Fibroblast of skin of back (primary cell): ENCODE results near the gene DCAF5. TPM values are rescaled to one million over a fixed set of nuclear protein-coding genes. Genes with fewer than 3 reads are reported as not detected.
"Not testable (repeated sequence)": the region's sequence is repeated elsewhere in the genome, so short reads cannot be mapped to it uniquely, and the experiment has no call there.

Source experiments
- DNase-seq: peaks from one replicate; pipeline ENCODE4 v3.0.0-alpha.2; 2013
- polyA plus RNA-seq, 2 experiments: library from polyadenylated mRNA; unstranded; fragments of 120-200 nt; gene quantifications; one replicate each; pipeline ENCODE4 v1.2.1, GENCODE V29; 2013; ENCODE audit not compliant: insufficient read length in 2 of 2

Gene DCAF5
- 25.8 TPM for polyA plus RNA-seq (2013, experiment 1 of 2; ENCODE audit: insufficient read length)
- 30.8 TPM for polyA plus RNA-seq (2013, experiment 2 of 2; ENCODE audit: insufficient read length)

GRCh38 chr14:69152902-69153151 lies at the start of gene DCAF5:
TSS of gene DCAF5 (minus strand) at chr14:69153119. CDS start at chr14:69152978, 141 bp downstream.
- DNase-seq, result no peak

DNA sequence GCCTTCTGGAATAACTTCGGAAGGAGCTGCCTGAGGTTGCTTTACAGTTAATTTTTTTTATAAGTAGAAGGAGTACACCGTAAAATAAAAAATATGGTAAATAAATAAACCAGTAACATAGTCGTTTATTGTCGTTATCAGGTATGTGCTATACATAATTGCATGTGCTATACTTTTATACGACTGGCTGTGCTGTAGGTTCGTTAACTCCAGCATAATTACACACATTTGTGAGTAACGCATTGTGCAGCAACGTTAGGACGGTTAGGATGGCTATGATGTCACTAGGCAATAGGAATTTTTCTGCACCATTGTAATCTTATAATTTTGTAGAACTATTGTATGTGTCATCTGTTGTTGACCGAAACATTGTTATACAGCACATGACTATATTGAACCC lies 46.9 kb upstream of the DCAF5 start:
- no peak for DNase-seq

GRCh38 chr14:69193721-69194120 lies 40.8 kb upstream of the DCAF5 start:
- DNase-seq, result no peak

DNA sequence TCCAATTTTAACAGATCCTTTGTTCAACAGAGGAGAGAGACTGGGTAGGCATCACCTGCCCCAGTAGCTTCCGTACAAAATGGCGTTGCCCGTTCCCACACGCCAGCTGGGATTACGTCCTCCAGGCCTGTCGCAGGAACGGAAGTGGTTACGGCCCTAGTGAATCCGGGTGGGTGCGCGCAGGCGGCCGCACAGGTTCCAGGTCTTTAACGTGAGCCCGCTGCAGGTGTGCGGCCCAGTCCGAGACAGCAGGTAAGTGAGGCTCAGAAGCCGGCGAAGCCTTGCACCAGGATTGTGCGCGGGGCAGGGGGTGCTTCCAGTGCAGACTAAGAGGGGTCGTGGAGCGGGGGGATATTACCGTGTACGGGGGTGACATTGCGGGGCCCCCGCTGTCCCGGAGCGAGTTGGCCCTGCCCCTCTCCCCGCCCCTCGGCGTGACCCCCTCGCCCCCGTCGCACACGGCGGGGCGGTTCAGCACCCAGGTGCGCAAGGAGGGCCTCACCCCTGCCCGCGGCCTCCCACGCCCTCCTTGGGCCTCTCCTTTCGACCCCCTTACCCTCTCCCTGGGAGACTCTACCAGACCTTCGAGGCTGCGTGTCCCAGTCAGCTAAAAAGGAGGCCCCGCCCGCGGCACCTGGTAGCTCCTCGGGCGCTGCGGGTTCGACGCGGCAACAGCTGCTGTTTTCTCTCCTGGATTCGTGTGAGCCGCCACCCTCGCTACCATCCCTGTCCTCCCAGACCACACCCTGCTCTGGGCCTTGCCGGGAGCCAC lies 38.6 kb upstream of the DCAF5 start, which contains the start of gene EXD2:
Gene EXD2 (plus strand): TSS at position 159 of the 772 bp plus-strand sequence. CDS start 17,973 bp downstream, outside the sequence.
- peak; percentile 83 for DNase-seq

DNA sequence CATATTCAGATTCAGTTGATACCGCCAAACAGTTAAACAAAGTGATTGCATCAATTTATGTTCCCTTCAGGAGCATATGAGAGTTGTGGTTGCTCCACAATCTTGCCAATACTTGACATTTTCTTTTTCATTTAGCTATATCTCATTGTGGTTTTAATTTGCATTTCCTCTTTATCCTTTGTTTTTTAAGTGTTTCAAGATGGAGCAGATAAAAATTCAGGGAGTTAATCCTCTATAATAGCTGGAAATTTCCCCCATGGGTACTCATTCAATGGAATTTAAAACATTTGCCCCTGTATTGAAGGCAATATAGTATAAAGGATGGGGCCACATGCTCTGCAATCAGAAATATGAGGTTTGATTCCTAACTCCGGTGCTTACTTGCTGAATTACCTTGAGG lies 37.3 kb upstream of the DCAF5 start:
- no peak for DNase-seq

DNA sequence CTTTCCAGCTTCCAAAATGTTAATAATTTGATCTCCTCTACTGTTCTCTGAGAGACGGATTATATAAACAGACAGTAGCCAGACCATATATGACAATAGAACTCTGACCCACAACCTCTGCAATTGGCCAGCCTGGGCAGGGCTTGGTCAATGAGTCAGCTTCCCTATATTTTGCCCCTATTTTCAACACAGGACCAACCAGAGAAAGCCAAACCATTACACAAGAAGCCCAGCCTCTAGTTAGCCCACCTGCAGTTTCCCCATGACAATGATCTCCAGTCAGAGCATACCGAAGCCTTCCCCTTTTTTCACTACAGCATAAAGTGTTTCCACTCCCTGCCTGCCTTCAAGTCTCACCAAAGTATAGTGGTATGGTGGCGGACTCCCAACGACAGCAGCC lies 30.8 kb upstream of the DCAF5 start:
- DNase-seq, result no peak

DNA sequence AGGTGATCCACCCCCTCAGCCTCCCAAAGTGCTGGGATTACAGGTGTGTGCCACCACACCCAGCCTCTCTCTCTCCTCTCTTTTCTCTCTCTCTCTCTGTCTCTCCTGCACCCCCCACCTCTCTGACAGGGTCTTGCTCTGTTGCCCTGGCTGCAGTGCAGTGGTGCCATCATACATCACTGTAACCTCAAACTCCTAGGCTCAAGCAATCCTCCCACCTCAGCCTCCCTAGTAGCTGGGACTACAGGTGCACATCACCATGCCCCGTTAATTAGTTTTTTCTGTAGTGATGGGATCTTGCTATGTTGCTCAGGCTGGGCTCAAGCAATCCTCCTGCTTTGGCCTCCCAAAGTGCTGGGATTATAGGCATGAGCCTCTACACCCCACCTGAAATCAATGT lies 29.7 kb upstream of the DCAF5 start:
- not testable (repeated sequence) for DNase-seq

GRCh38 chr14:69181491-69181890 lies 28.6 kb upstream of the DCAF5 start:
- peak; percentile 7 for DNase-seq

DNA sequence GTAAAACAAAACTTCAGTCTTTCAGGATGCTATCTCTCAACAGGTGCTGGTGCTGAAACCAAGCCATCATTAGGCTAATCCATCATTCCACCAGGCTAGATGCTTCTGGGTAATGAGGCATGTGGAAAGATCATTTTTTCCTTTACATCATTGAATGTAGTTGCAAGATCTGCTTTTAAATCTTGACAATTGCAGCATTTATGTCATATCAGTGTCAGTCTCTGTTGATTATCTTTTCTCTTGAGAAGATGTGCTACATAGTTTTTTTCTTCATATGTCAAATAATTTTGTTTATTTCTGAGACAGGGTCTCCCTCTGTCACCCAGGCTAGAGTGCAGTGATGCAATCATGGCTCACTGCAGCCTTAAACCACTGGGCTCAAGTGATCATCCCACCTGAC lies 22.2 kb upstream of the DCAF5 start:
- no peak for DNase-seq

DNA sequence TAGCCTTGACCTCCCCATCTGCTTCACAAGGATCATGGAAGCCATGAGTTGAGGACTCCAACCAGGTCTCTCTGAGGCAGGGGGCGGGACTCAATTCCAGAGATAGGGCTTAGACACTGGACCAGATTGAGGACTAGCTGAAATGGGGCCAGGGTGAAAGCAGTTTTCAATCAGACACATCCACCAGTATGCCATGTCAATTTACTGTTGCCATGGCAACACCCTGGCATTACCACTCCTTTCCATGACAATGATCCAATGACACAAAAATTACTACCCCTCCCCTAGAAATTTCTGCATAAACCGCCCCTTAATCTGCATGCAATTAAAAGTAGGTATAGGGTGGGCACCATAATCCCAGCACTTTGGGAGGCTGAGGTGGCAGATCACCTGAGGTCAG lies 18.6 kb upstream of the DCAF5 start:
- no peak for DNase-seq

- peak; percentile 53 for DNase-seq
These were observed 17.9 kb upstream of the DCAF5 start for GRCh38 chr14:69170839-69171238.

DNA sequence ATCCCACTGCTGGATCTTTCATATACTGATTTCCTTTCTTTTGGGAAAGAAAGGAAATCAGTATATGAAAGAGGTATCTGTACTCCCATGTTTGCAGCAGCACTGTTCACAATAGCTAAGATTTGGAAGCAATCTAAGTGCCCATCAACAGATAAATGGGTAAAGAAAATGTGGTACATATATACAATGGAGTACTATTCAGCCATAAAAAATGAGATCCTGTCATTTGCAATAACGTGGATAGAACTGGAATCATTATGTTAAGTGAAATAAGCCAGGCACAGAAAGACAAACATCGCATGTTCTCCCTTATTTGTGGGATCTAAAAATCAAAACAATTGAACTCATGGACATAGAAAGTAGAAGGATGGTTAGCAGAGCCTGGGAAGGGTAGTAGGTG lies 12.9 kb upstream of the DCAF5 start:
- DNase-seq, result not testable (repeated sequence)

DNA sequence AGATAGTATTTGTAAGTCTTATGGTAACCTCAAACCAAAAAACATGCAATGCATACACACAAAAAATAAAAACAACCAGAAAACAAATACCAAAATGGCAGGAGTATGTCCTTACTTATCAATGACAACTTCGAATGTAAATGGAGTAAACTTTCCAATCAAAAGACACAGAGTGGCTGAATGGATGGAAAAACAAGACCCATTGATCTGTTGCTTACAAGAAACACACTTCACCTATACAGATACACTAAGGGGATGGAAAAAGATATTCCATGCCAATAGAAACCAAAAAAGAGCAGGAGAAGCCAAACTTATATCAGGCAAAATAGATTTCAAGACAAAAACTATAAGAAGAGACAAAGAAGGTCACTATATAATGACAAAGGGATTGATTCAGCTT lies 8.7 kb upstream of the DCAF5 start:
- no peak for DNase-seq

DNA sequence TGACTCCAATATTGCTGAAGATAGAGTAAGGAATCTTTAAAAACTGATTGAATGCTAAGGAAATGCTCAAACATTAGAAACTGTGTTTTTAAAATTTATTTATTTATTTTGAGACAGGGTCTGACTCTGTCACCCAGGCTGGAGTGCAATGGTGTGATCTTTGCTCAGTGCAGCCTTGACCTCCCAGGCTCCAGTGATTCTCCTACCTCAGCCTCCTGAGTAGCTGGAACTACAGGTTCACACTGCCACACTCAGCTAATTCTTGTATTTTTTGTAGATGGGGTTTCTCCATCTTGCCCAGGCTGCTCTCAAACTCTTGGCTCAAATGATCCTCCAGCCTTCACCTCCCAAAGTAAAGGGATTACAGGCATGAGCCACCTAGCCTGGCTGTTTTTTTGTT lies 3.3 kb upstream of the DCAF5 start:
- DNase-seq, result no peak

DNA sequence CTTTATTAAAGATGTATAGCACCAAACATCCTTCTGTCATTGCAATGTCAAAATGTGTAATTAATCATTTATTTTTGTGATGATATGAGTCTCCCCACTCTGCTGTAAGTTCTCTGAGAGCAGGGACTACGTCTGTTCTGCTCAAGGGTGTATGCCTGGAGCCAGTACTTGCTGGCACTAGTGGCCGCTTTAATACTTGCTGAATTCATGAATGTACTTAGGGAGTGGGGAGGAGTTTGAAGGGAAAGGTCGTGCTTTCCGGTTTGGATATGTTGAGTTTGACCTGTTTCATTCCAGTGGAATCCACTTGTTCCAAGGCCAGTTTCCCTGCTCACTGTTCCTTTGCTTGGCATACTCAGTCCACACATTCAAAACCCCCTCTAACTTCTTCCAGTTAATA lies 1.9 kb upstream of the DCAF5 start:
- no peak for DNase-seq

- no peak for DNase-seq
These were observed 953 bp upstream of the DCAF5 start for GRCh38 chr14:69153873-69154270.

- DNase-seq, result peak; percentile 94
These were observed 393 bp upstream of the DCAF5 start for GRCh38 chr14:69153152-69153872.

GRCh38 chr14:69152181-69152901 lies 578 bp downstream of the DCAF5 start:
- peak; percentile 54 for DNase-seq

DNA sequence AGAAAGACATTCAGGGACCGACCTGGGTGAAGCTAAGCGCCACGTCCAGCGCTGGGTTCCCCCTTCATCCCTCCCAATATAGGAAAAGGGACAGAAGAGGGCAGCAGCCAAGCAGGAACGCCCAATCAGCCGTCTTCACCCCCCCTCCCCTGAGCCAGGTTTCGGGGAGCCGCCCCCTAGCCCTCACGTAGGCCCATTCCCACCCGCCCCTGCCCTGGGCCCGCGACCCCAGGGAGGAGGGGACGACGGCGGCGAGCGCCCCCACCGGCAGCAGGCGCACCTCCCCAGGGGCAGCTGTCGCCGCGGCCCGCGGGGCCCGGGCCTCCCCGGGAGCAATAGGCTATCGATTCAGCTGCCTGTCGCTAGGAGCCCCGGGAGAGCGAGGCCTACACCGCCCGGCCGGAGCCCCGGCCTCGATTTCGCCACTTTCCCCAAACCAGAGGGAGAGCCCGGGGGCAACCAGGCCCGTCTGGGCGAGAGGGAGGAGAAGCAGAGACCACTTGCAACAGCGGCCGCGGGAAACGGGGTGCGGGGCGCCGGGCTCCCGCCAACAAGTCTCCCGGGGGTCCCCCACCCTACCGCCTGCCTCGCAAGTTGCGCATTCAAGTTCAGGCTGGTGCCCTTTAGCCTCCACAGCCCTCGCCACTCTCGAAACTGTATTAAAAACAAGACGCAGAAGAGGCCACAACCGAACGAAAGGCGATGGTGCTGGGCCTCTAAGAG lies 1.3 kb downstream of the DCAF5 start:
- peak; percentile 75 for DNase-seq

DNA sequence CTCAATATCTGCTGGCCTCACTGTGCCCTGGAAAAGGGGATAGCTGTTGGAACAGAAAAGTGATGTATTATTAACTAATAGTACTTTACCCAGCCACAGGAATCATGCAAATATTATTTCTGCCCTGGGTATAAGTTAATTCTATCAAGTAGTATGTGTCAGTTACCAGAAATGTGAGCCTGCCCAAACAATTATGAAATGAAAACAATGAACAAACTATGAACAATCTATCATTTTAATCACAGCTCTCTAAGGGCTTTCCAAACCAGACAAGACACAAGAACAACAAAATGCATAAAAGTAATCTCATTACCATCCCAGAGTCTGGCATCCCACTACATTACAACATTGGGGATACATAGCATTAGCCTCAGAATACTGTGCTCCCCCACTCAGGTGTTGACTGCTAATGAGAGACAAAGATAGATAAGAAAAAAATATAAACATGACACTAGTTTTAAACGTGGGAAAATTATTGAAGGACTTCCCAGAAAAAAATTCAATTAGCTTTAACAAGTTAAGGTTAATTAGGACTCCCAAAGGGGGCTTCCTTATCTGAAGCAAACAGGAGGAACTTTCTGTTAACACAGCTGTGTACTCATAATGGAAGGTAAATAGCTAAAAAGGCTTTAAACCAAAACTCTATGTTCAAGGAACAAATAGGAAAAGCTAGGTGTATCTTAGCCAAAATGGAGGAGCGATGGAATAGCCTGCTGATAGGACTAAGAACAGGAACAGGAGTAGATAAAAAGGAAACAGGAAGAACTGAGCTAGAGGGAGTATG lies 3.3 kb downstream of the DCAF5 start:
- peak; percentile 46 for DNase-seq

DNA sequence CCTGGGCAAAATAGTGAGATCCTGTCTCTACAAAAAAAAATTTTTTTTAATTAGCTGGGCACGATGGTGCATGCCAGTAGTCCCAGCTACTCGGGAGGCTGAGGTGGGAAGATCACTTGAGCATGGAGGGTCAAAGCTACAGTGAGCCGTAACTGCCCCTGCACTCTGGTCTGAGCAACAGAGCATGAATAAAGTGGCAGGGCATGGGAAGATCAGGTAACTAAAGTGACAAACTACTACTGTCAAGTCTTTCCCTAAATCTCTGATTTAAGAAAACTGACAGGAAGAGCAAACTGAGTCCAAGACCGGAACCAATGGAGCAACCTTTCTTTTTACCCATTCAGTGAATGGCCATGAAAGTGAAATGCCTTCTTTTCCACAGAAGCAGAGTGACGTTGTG lies 10.8 kb downstream of the DCAF5 start:
- DNase-seq, result no peak

- no peak for DNase-seq
These were observed 11.4 kb downstream of the DCAF5 start for GRCh38 chr14:69141550-69141949.
